Endothelial cell of umbilical vein (primary cell): Measurements from ENCODE around the gene LGI2. TPM values are rescaled to one million over a fixed set of nuclear protein-coding genes. Genes with fewer than 3 reads are reported as not detected.

Experiments
- BruUV-seq: library from RNA; stranded (reverse); fragments of 400-500 nt; replicated peaks from 2 replicates; lab custom pipeline; 2021; lab: Mats Ljungman, UMichigan
- CTCF ChIA-PET: fragments of 300-600, 350-600 bp; sonication (Branson Sonifier 250); formaldehyde crosslinking; loops from one replicate; lab custom pipeline; 2021; ENCODE audit warnings: antibody characterized with exemption, inconsistent platforms; lab: Charles Lee
- POLR2A ChIA-PET: fragments of 300-600, 350-600 bp; sonication (Branson Sonifier 250); formaldehyde crosslinking; loops from one replicate; lab custom pipeline; 2021; ENCODE audit warnings: antibody characterized with exemption, inconsistent platforms; lab: Charles Lee
- DNase-seq: peaks from one replicate; pipeline ENCODE4 v3.0.0-alpha.2; 2011; ENCODE audit warnings: low read depth, low spot score
- FAIRE-seq: peaks from 2 replicates; lab custom pipeline; 2011; peaks lifted over from hg19 to GRCh38; lab: Jason Lieb, UNC
- H2AFZ ChIP-seq: 2 replicates; pipeline ENCODE4 v1.6.0; 2012; ENCODE audit warnings: low read depth, low read length, control low read depth, inconsistent platforms
- H3K27ac ChIP-seq: 2 replicates; pipeline ENCODE4 v1.5.1; 2011; ENCODE audit warnings: low read depth, mild to moderate bottlenecking, control low read depth, low read length, moderate library complexity; ENCODE audit not compliant: insufficient read depth
- H3K27me3 ChIP-seq, 2 experiments: 2 replicates each; pipeline versions ENCODE4 v1.6.0 to v1.6.1; 2011; ENCODE audit warnings: low read length in 2 of 2, mixed read lengths in 1 of 2; ENCODE audit not compliant: control insufficient read depth in 2 of 2, insufficient read depth in 2 of 2
- H3K36me3 ChIP-seq, 2 experiments: 2 replicates in 1 of 2; 3 replicates in 1 of 2; pipeline ENCODE4 v1.5.1; 2011; ENCODE audit warnings: low read length in 2 of 2, mild to moderate bottlenecking in 1 of 2, moderate library complexity in 1 of 2; ENCODE audit not compliant: control insufficient read depth in 2 of 2, insufficient read depth in 2 of 2; ENCODE audit errors: extremely low read depth in 1 of 2
- H3K4me1 ChIP-seq: 3 replicates; pipeline ENCODE4 v1.5.1; 2011; ENCODE audit warnings: mild to moderate bottlenecking, low read length; ENCODE audit not compliant: control insufficient read depth, insufficient read depth; ENCODE audit errors: extremely low read depth
- H3K4me2 ChIP-seq: 2 replicates; pipeline ENCODE4 v1.6.1; 2011; ENCODE audit warnings: low read length, control low read depth, mixed read lengths; ENCODE audit not compliant: insufficient read depth
- H3K4me3 ChIP-seq, 3 experiments: fragments of 200-600 bp in 1 of 3; sonication (generic), shearing (Covaris generic) in 1 of 3; replicated peaks in 1 of 3; 2 replicates each; pipeline ENCODE4 v1.5.1; 2011 to 2016; ENCODE audit warnings: control low read depth in 3 of 3, low read length in 3 of 3, mild to moderate bottlenecking in 2 of 3, inconsistent platforms in 1 of 3, low read depth in 1 of 3, moderate library complexity in 1 of 3; ENCODE audit not compliant: insufficient read depth in 1 of 3
- H3K79me2 ChIP-seq: 2 replicates; pipeline ENCODE4 v1.6.0; 2012; ENCODE audit warnings: low read length, inconsistent platforms; ENCODE audit not compliant: control insufficient read depth, insufficient read depth
- H3K9ac ChIP-seq: replicated peaks from 2 replicates; pipeline ENCODE3; 2011; ENCODE audit warnings: low read length, control low read depth; ENCODE audit not compliant: insufficient read depth; ENCODE audit errors: extremely low read depth
- H3K9me1 ChIP-seq: replicated peaks from 3 replicates; pipeline ENCODE4 v1.6.0; 2011; ENCODE audit warnings: mild to moderate bottlenecking, low read length; ENCODE audit not compliant: control insufficient read depth, insufficient read depth; ENCODE audit errors: extremely low read depth
- H3K9me3 ChIP-seq: replicated peaks from 2 replicates; pipeline ENCODE4 v1.5.1; 2012; ENCODE audit warnings: low read length, inconsistent platforms; ENCODE audit not compliant: control insufficient read depth, insufficient read depth
- H4K20me1 ChIP-seq: replicated peaks from 2 replicates; pipeline ENCODE3; 2011; ENCODE audit warnings: mild to moderate bottlenecking, low read length; ENCODE audit not compliant: control insufficient read depth, insufficient read depth; ENCODE audit errors: extremely low read depth
- CTCF ChIP-seq, 2 donors: IDR thresholded peaks; 1 replicate in 1 of 2; 2 replicates in 1 of 2; pipeline ENCODE4 v1.5.1; 2011; ENCODE audit warnings: low read length in 2 of 2, mild to moderate bottlenecking in 2 of 2, moderate library complexity in 2 of 2, control low read depth in 1 of 2, inconsistent platforms in 1 of 2, low read depth in 1 of 2; ENCODE audit not compliant: insufficient read depth in 1 of 2; ENCODE audit errors: extremely low read depth in 1 of 2
- EZH2 ChIP-seq: IDR thresholded peaks from 2 replicates; pipeline ENCODE4 v1.6.1; 2012; ENCODE audit warnings: borderline replicate concordance, low read depth, mild to moderate bottlenecking, moderate library complexity, low read length, inconsistent platforms; ENCODE audit not compliant: severe bottlenecking
- FOS ChIP-seq: IDR thresholded peaks from 2 replicates; pipeline ENCODE4 v1.6.1; 2011; ENCODE audit warnings: mild to moderate bottlenecking, low read length, moderate library complexity, borderline replicate concordance; ENCODE audit not compliant: insufficient read depth
- GATA2 ChIP-seq: IDR thresholded peaks from 2 replicates; pipeline ENCODE4 v1.7.0; 2011; ENCODE audit warnings: low read depth, mild to moderate bottlenecking, moderate library complexity, mixed read lengths, low read length; ENCODE audit not compliant: insufficient read length, insufficient read depth
- JUN ChIP-seq: IDR thresholded peaks from 2 replicates; pipeline ENCODE4 v1.6.1; 2011; ENCODE audit warnings: borderline replicate concordance, low read depth; ENCODE audit not compliant: insufficient read length, insufficient read depth
- MAX ChIP-seq: IDR thresholded peaks from 2 replicates; pipeline ENCODE4 v1.6.1; 2011; ENCODE audit not compliant: insufficient read depth, insufficient read length
- MYC ChIP-seq: IDR thresholded peaks from one replicate; pipeline ENCODE4 v1.6.1; 2011; ENCODE audit warnings: mild to moderate bottlenecking, low read depth, low read length
- POLR2A ChIP-seq: IDR thresholded peaks from 2 replicates; pipeline ENCODE4 v1.6.1; 2012; ENCODE audit warnings: low read depth, mild to moderate bottlenecking, control low read depth, low read length
- POLR2AphosphoS5 ChIP-seq: IDR thresholded peaks from 2 replicates; pipeline ENCODE4 v1.6.1; 2012; ENCODE audit warnings: low read depth, mild to moderate bottlenecking, control low read depth, low read length, moderate library complexity; ENCODE audit not compliant: insufficient read depth
- dilution Hi-C: fragments of 300-500 bp; cut with MboI; formaldehyde crosslinking; loops from one replicate; pipeline ENCODE4 v1.15.0; 2019; ENCODE audit warnings: low sequenced_read_pairs; ENCODE audit not compliant: extremely low pct_ligation_motif_present
- intact Hi-C: fragments of 100-400 bp; cut with micrococcal nuclease; formaldehyde crosslinking; loops from one replicate; pipeline ENCODE4 v1.10.0; 2022
- polyA plus RNA-seq, 4 experiments: library from polyadenylated mRNA; depleted of rRNA in 3 of 4; stranded (reverse) in 3 of 4; unstranded in 1 of 4; fragments of >200 nt; gene quantifications; 2 replicates each; pipeline versions ENCODE4 v1.2.1 to v1.2.3, GENCODE V29; 2011 to 2012; ENCODE audit warnings: missing spikeins in 1 of 4
- total RNA-seq: library from RNA; stranded (reverse); gene quantifications from 2 replicates; pipeline ENCODE4 v1.2.3, GENCODE V29; 2021

The LGI2 gene
- total and polyA plus RNA-seq, 2 donors (not counting 3 experiments of a cell fraction or from before 2014, with no cell fraction given) = not detected

GRCh38 chr4:24980064-24980690 lies 50.6 kb downstream of the LGI2 start:
- Histone ChIP-seq H3K27me3 (peaks cover 0 to 2% of the 10 kb centered on the region in 2 experiments), H3K9ac (peak overlapping the region; percentile 81), H3K4me3 (peak overlapping the region in 2 of 3 experiments; percentile 2 to 53), H3K36me3 (no peaks in the 10 kb centered on the region), H4K20me1 (no peaks in the 10 kb centered on the region), H3K9me3 (no peaks in the 10 kb centered on the region), H3K4me1 (peaks cover 17% of the 10 kb centered on the region), H3K9me1 (no peaks in the 10 kb centered on the region), H3K27ac (peak overlapping the region; percentile 91), H3K4me2 (peak overlapping the region; percentile 90), H3K79me2 (no peaks in the 10 kb centered on the region), H2AFZ (peak overlapping the region; percentile 72)
- no TSS peak for BruUV-seq
- peak; percentile 82 to 85 for TF ChIP-seq CTCF (IDR thresholded peaks at IDR 0.05; ENCODE audit: extremely low read depth in 1 of 2, insufficient read depth in 1 of 2, low read depth in 1 of 2, low read length in 2 of 2)
- TF ChIP-seq JUN = no peak
- TF ChIP-seq MAX = no peak
- no peak for TF ChIP-seq GATA2
- TF ChIP-seq MYC = no peak
- peak; percentile 8 for TF ChIP-seq POLR2A
- no peak for TF ChIP-seq EZH2
- no peak for TF ChIP-seq POLR2AphosphoS5
- no peak for TF ChIP-seq FOS
- no peak for FAIRE-seq
- intact Hi-C loops (loop anchor here (1.0 to 2.0 kb wide), 5 partner anchors 22 to 491 kb away; partner anchors contain the start of gene SEPSECS), dilution Hi-C loops (no loop called here)
- ChIA-PET CTCF (interaction anchor here (0.6 to 3.6 kb wide), 70 partner anchors 9 to 509 kb away, joined by 3 to 114 read pairs (median 5); partner anchors contain the start of genes CCDC149, DHX15, PI4K2B and SEPSECS), POLR2A (interaction anchor here (1.0 to 1.3 kb wide), 3 partner anchors 23 to 337 kb away, joined by 3 read pairs; partner anchors contain the start of gene SEPSECS)
- DNase-seq = peak; percentile 90
